KOPT-K1 (cell line): ENCODE measurements around the gene TSBP1.
"Not testable (repeated sequence)": the region's sequence is repeated elsewhere in the genome, so short reads cannot be mapped to it uniquely, and the experiment has no call there.

Experiments
- H3K27ac ChIP-seq: fragments of 200-600 bp; sonication (generic); 2 replicates; pipeline ENCODE4 v1.5.1; 2016; ENCODE audit warnings: antibody characterized with exemption, mild to moderate bottlenecking, low read depth, low read length; ENCODE audit not compliant: poor library complexity, severe bottlenecking
- H3K36me3 ChIP-seq: fragments of 200-600 bp; sonication (generic); 2 replicates; pipeline ENCODE4 v1.5.1; 2017; ENCODE audit warnings: antibody characterized with exemption, mild to moderate bottlenecking, low read length, moderate library complexity; ENCODE audit not compliant: insufficient read depth
- H3K9me3 ChIP-seq: fragments of 200-600 bp; sonication (generic); 2 replicates; pipeline ENCODE4 v1.5.1; 2017; ENCODE audit warnings: antibody characterized with exemption, low read length, mild to moderate bottlenecking; ENCODE audit not compliant: insufficient read depth, poor library complexity, severe bottlenecking

Gene TSBP1

GRCh38 chr6:32271429-32271828, 100.3 kb downstream of the TSBP1 start:
- Histone ChIP-seq H3K27ac (no peak overlapping the region), H3K36me3 (no peaks in the 10 kb centered on the region), H3K9me3 (no peaks in the 10 kb centered on the region)

DNA sequence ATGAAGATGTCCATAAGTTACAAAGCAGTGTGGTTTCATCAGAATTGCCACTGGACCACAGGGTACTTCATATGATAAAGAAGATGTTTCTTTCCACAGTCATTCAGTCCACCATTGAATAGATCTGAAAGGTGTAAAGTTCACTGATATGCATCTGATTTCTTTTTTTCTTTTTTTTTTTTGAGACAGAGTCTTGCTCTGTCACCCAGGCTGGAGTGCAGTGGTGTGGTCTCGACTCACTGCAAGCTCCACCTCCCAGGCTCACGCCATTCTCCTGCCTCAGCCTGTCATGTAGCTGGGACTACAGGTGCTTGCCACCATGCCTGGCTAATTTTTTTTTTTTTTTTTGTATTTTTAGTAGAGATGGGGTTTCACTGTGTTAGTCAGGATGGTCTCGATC, 103.2 kb downstream of the TSBP1 start:
- H3K9me3 ChIP-seq, H3K27ac ChIP-seq, H3K36me3 ChIP-seq: not testable (repeated sequence)

DNA sequence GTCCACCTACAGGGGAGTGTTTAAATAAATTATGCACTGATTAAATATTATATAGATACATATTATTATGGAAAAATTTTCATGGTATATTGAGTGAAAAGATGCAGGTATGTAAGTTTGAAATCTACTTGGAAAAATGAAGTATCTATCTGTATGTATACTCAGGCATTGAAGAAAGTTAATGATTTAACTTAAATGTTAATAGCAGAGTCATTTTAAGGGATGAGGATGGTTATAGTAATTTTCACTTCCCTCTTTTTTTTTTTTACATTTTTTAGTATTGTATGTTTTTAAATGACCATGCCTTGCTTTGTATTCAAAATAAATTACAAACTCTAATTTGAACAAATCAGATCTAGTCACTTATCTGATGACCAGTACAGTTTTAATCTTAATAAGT, 104.7 kb downstream of the TSBP1 start:
- Histone ChIP-seq H3K9me3 (no peaks in the 10 kb centered on the region), H3K36me3 (no peaks in the 10 kb centered on the region), H3K27ac (no peak overlapping the region)

DNA sequence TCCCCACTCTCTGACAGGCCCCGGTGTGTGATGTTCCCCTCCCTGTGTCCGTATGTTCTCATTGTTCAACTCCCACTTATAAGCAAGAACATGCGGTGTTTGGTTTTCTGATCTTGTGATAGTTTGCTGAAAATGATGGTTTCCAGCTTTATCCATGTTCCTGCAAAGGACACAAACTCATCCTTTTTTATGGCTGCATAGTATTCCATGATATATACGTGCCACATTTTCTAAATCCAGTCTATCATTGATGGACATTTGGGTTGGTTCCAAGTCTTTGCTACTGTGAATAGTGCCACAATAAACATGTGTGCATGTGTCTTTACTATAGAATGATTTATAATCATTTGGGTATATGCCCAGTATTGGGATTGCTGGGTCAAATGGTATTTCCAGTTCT, 114.4 kb downstream of the TSBP1 start:
- H3K36me3 ChIP-seq, H3K27ac ChIP-seq, H3K9me3 ChIP-seq: not testable (repeated sequence)

GRCh38 chr6:32255199-32256153, 116.2 kb downstream of the TSBP1 start:
- no peak overlapping the region for H3K27ac ChIP-seq
- H3K9me3 ChIP-seq, result no peaks in the 10 kb centered on the region
- no peaks in the 10 kb centered on the region for H3K36me3 ChIP-seq

DNA sequence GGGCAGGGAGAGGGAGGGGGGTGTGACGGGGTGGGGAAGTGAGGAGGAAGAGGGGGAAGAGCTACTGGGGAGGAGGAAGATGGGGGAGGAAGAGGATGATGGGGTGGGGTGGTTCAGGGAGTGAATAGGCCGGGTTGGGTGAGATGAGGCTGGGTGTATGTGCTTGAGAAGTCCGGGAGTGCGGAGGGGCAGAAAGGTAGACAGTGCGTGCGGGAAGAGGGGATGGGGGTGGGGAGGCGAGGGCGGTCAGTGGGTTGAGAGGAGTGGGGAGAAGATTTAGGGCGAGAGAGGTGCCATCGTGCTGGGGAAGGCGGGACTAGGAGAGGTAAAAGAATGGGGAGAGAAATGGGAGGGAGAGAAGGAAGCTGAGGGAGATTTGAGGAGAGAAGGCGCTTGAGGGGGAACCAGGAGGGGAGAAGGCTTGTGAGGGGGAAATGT, 116.9 kb downstream of the TSBP1 start:
- Histone ChIP-seq H3K9me3 (peaks cover 2% of the 10 kb centered on the region), H3K36me3 (no peaks in the 10 kb centered on the region), H3K27ac (no peak overlapping the region)

DNA sequence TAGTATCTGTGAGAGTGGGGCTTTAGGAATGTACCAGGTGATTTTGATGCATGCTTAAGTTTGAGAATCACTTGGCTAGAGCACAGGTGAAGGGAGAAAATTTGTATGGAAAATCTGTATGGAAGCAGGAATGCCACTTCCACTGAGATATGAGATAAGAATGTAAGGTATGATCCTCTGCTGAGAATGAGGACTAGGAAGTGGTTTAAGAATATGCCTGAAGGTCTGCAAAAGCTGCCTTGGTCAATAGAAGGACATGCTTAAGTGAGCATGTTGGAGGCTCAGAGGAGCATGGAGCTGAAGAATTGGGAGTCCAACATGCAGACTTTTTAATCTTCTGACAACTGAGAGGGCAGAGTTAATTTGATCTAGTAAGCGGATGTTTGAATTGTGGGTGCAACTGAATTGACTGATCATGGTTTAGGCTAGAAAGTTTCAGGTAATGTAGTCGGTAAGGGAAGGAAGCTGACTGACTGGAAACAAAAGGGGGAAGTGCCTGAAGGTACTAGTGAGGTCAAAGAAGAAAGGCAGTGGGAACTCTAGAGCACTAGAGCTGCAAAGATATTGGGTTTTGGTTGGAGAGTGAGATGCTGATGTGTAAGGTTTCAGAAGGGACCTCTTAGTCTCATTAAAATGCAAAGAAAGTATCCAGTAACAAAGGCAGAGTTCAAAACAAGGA, 119.2 kb downstream of the TSBP1 start:
- H3K36me3 ChIP-seq, result no peaks in the 10 kb centered on the region
- no peak overlapping the region for H3K27ac ChIP-seq

GRCh38 chr6:32249262-32249661, 122.4 kb downstream of the TSBP1 start:
- H3K36me3 ChIP-seq, result no peaks in the 10 kb centered on the region
- peaks cover 15% of the 10 kb centered on the region for H3K9me3 ChIP-seq
- no peak overlapping the region for H3K27ac ChIP-seq

More for the DNA sequence above, 119.2 kb downstream of the TSBP1 start:
- peaks cover 15% of the 10 kb centered on the region for H3K9me3 ChIP-seq

- H3K9me3 ChIP-seq, result peaks cover 15% of the 10 kb centered on the region
- H3K27ac ChIP-seq, result no peak overlapping the region
- H3K36me3 ChIP-seq, result no peaks in the 10 kb centered on the region
Measured at GRCh38 chr6:32247401-32247800, 124.3 kb downstream of the TSBP1 start.

DNA sequence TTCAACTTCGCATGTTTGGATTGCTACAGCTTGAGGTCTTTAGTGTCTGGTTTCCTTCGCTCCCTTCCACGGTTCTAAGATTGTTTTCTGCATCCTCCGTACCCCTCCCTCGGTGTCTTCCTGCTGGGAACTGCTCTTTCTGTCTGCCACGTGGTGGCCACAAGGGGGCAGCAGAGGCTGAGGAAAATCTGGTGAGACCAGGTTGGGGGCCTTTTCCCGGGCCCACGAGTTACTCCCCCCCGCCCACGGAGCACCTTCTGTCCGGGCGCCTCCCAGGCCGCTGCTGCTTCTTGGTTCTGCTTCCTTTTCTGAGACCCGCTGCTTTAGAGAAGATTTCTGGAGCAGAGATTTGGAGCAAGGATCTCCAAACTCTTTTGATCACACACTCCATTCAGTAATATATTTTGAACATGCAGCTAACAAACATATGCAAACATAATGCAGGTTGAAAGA, 126.7 kb downstream of the TSBP1 start:
- no peaks in the 10 kb centered on the region for H3K36me3 ChIP-seq
- H3K9me3 ChIP-seq, result peaks cover 14% of the 10 kb centered on the region
- H3K27ac ChIP-seq, result no peak overlapping the region

DNA sequence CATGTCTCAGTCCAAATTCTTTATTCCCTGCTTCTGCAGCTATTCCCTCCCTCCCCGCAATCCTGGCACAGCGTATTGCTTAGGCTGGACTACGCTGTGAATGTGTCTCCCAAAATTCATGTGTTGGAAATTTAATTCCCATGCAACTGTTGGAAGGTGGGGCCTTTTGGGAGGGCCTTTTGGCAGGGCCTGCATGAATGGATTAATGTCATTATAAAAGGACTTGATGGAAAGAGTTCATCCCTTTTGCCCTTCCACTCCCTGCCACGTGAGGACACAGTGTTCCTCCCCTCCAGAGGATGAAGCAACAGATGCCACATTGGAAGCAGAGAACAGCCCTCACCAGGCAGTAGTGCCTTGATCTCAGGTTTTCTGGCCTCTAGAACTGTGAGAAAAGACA, 127.4 kb downstream of the TSBP1 start:
- H3K36me3 ChIP-seq, result no peaks in the 10 kb centered on the region
- no peak overlapping the region for H3K27ac ChIP-seq
- peaks cover 7% of the 10 kb centered on the region for H3K9me3 ChIP-seq
